SU-DHL-6 (cell line): ENCODE data around the gene HHLA2.

ENCODE experiments used
- CTCF ChIP-seq: fragments of 200-600 bp; sonication (generic); IDR thresholded peaks from one replicate; pipeline ENCODE4 v1.5.1; 2017; ENCODE audit warnings: antibody characterized with exemption, mild to moderate bottlenecking, low read length, moderate library complexity; ENCODE audit not compliant: insufficient read depth, poor library complexity, severe bottlenecking
- EZH2phosphoT487 ChIP-seq: fragments of 200-600 bp; sonication (generic), shearing (Covaris generic); conservative IDR thresholded peaks from 2 replicates; pipeline ENCODE4 v1.6.1; 2018; ENCODE audit warnings: mild to moderate bottlenecking, antibody characterized with exemption, low read length, moderate library complexity, mixed read lengths

- TF ChIP-seq CTCF (no peak), EZH2phosphoT487 (no peak)
Measured at GRCh38 chr3:108377384-108377783, 81.0 kb downstream of the HHLA2 start.
